HG03565 (cell line): Measurements from ENCODE around the gene SERPINB7.

ENCODE experiments used
- ATAC-seq: cut with Tn5 transposase; IDR thresholded peaks from one replicate; pipeline ENCODE4 v1.9.1; 2021; ENCODE audit warnings: mild to moderate bottlenecking, moderate library complexity; ENCODE audit not compliant: unreplicated experiment

Gene SERPINB7

DNA sequence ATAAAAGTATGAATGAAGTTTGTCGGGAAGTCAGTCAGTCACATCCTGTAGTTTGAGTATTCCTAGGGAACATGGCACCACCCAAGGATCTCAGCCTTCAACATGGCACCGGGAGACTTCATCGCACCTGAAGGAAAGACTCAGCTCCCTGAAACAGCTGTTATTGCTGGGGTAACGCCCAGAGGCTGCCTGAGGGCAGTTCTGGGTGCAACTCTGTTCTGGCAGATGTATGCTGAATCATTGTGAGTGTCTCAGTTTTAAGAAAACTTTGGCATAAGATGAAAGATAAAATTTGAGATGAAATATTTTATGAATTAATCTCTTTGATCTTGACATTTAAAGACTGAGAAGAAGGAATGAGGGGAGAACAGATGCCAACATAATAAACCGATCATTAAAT, 62.4 kb downstream of the SERPINB7 start:
- ATAC-seq: no peak

DNA sequence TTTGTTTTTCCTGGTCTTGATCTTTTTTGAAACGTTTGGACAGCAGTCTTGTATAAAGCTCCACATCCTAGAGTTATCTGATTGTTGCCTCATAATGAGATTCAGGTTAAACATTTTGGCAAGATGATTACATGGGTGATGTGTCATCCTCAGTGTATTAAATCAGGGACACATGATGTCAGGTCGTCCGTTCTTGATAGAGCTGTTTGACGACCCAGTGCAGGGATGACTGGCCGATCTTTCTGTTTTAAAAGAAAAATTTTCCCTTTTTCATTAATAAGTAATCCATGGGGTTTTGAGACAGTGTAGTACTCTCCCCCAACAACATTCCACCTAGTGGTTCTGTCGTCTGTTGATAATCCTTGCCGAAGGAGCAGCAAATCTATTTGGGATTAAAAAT, 67.8 kb downstream of the SERPINB7 start:
- ATAC-seq: no peak

DNA sequence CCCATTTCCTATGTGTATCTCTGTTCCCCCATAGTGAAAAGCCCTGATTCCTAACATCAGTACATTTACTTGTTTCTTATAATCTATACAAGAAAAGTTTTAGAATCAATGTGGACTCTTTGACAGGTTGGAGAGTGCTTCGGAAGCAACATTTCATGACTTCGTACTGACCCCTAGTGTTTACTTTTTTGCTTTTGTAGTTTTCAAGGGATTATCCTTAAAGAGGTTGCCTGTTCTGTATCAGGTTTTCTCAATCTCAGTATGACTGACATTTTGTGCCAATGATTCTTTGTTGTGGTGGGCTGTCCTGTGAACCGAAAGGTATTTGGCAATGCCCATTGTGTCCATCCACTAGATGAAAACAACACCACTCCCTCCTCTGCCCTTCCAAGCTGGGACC, 69.0 kb downstream of the SERPINB7 start:
- peak; percentile 69 for ATAC-seq

DNA sequence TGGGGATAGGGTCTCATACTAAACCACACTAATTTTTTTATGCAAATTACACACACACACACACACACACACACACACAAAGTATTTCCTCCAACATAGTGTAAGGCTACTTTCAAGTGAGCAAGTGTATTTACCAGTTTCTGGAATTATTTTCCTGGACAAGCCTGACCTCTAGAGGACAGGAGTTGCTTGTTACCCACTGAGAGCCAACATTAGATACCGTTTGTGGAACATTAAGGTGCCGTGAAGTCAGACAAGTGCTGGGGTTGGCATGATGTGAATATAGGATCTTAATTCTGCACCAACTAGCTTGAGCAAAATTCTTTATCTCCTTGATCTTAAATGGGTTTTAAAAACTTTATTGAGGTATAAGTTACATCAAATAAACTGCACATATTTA, 72.9 kb downstream of the SERPINB7 start:
- ATAC-seq: no peak

DNA sequence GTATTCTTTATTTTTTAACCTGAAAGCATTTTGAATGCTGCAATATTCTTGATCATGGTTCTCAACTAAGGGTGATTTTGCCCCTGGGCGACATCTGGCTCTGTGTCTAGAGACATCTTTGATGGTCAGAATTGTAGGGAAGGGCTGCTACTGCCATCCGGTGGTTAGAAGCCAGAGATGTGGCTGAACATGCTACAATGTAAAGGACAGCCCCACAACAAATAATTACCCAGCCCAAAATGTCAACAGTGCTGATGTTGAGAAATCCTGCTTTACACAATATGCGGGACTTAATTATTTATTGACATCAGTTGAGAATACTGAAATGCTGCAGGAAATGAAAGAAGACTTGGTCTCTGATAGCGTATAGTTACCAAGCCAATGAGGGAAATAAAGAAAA, 74.8 kb downstream of the SERPINB7 start:
- peak; percentile 68 for ATAC-seq

DNA sequence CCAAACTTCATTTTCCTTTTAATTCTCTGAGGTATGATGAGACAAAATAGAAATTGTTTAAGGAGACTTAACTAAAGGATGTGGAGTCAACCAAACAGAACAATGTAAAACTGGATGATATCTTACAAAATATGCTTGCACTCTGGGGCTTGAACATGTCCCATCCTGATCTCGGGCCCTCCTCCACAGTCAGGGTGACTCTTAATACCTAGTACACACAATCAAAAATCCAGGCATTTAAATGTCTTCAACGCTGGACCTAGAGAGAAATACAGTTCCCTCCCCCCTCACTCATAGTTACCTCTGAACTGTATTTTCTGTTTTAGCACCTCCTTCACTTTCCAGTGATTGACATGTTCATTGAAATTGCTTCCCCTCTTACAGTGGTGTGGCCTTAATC, 75.4 kb downstream of the SERPINB7 start:
- no peak for ATAC-seq
